Uterus (tissue), 4 donors: ENCODE measurements around the gene PHAF1. TPM values are rescaled to one million over a fixed set of nuclear protein-coding genes. Genes with fewer than 3 reads are reported as not detected.
A peak's percentile ranks its signal among the peaks of the same experiment; 100 is the strongest.

ENCODE experiments used
- DNase-seq, 2 donors: peaks; one replicate each; pipeline ENCODE4 v3.0.0-alpha.2; 2019 to 2020
- H3K27ac ChIP-seq, 2 donors: fragments of 200-600 bp; sonication (generic); 1 replicate in 1 of 2; 2 replicates in 1 of 2; pipeline ENCODE4 v1.5.1; 2016 to 2018
- H3K27me3 ChIP-seq, 2 donors: fragments of 200-600 bp; sonication (generic); one replicate each; pipeline ENCODE4 v1.5.1; 2018 to 2019; ENCODE audit warnings: control low read depth in 1 of 2
- H3K36me3 ChIP-seq, 2 donors: fragments of 200-600 bp; sonication (generic); one replicate each; pipeline ENCODE4 v1.5.1; 2019; ENCODE audit warnings: control low read depth in 1 of 2
- H3K4me1 ChIP-seq, 2 donors: fragments of 200-600 bp; sonication (generic); one replicate each; pipeline ENCODE4 v1.5.1; 2018 to 2019; ENCODE audit warnings: control low read depth in 1 of 2
- H3K4me3 ChIP-seq, 2 donors: fragments of 200-600 bp; sonication (generic); 1 replicate in 1 of 2; 2 replicates in 1 of 2; pipeline ENCODE4 v1.5.1; 2018 to 2019; ENCODE audit warnings: mild to moderate bottlenecking in 1 of 2
- H3K9me3 ChIP-seq, 2 donors: fragments of 200-600 bp; sonication (generic); one replicate each; pipeline ENCODE4 v1.5.1; 2019; ENCODE audit warnings: control low read depth in 1 of 2
- CTCF ChIP-seq, 4 experiments: fragments of 200-600 bp in 2 of 4; fragments of 450-650 bp in 2 of 4; sonication (generic) in 2 of 4; IDR thresholded peaks; one replicate each; pipeline ENCODE4 v1.5.1; 2016 to 2019; ENCODE audit warnings: antibody characterized with exemption in 4 of 4, mild to moderate bottlenecking in 2 of 4, moderate library complexity in 1 of 4
- POLR2A ChIP-seq, 2 donors: fragments of 450-650 bp; IDR thresholded peaks; one replicate each; pipeline ENCODE4 v1.6.1; 2016; ENCODE audit warnings: antibody characterized with exemption in 2 of 2, mild to moderate bottlenecking in 1 of 2, moderate library complexity in 1 of 2
- intact Hi-C: fragments of 100-400 bp; cut with DNase I; formaldehyde crosslinking; loops from one replicate; pipeline ENCODE4 v1.15.1; 2023; ENCODE audit warnings: low total_unique reads
- total RNA-seq, 4 donors: library from RNA; depleted of rRNA in 3 of 4; stranded (reverse); fragments of >200 nt in 3 of 4; gene quantifications; one replicate each; pipeline versions ENCODE4 v1.1.0 to v1.2.4, GENCODE V29; 2014 to 2023
- donor health status: DM: yes; HTN: yes; CAD: no.

PHAF1 gene
- total RNA-seq, 4 donors from 2014 or later, result 12.3 to 27.1 (median 21.1) TPM

GRCh38 chr16:67173808-67174705 is 64.3 kb downstream of the PHAF1 start:
- TF ChIP-seq CTCF (IDR thresholded peaks at IDR 0.05), result peak; percentile 20 to 43 (median 36)
- TF ChIP-seq POLR2A (IDR thresholded peaks at IDR 0.05), result peak; percentile 56
- peak overlapping the region; percentile 73 to 74 for H3K27ac ChIP-seq
- no peaks in the 10 kb centered on the region for H3K9me3 ChIP-seq
- peak; percentile 70 to 76 for DNase-seq
- intact Hi-C loops, result no loop called here
- H3K4me1 ChIP-seq, result peaks cover 0 to 8% of the 10 kb centered on the region in 2 donors
- no peaks in the 10 kb centered on the region for H3K36me3 ChIP-seq
- H3K27me3 ChIP-seq, result no peaks in the 10 kb centered on the region
- peak overlapping the region; percentile 31 to 37 for H3K4me3 ChIP-seq

GRCh38 chr16:67174706-67175231 is 65.0 kb downstream of the PHAF1 start:
- Histone ChIP-seq H3K9me3 (no peaks in the 10 kb centered on the region), H3K36me3 (no peaks in the 10 kb centered on the region), H3K27me3 (no peaks in the 10 kb centered on the region), H3K4me3 (peak overlapping the region; percentile 31 to 37), H3K4me1 (peaks cover 0 to 1% of the 10 kb centered on the region in 2 donors), H3K27ac (peak overlapping the region; percentile 73 to 74)
- TF ChIP-seq CTCF (IDR thresholded peaks at IDR 0.05) (no peak), POLR2A (IDR thresholded peaks at IDR 0.05) (no peak)
- intact Hi-C loops, result no loop called here
- no peak for DNase-seq

- Histone ChIP-seq H3K27ac (no peak overlapping the region), H3K27me3 (no peaks in the 10 kb centered on the region), H3K9me3 (no peaks in the 10 kb centered on the region), H3K36me3 (no peaks in the 10 kb centered on the region), H3K4me3 (no peak overlapping the region), H3K4me1 (no peaks in the 10 kb centered on the region)
- TF ChIP-seq CTCF (IDR thresholded peaks at IDR 0.05), result no peak
- TF ChIP-seq POLR2A (IDR thresholded peaks at IDR 0.05), result no peak
- DNase-seq, result no peak
- intact Hi-C loops, result no loop called here
These were observed 66.9 kb downstream of the PHAF1 start for GRCh38 chr16:67176662-67177061.

GRCh38 chr16:67177743-67178699 is 68.3 kb downstream of the PHAF1 start:
- H3K9me3 ChIP-seq, result no peaks in the 10 kb centered on the region
- peak overlapping the region; percentile 9 to 34 for H3K27ac ChIP-seq
- intact Hi-C loops, result no loop called here
- H3K27me3 ChIP-seq, result no peaks in the 10 kb centered on the region
- DNase-seq, result peak in 1 of 2 donors; percentile 54
- H3K4me3 ChIP-seq, result peak overlapping the region; percentile 20 to 33
- H3K36me3 ChIP-seq, result no peaks in the 10 kb centered on the region
- peak in 1 of 2 donors; percentile 35 for TF ChIP-seq POLR2A (IDR thresholded peaks at IDR 0.05)
- peak in 3 of 4 experiments; percentile 10 to 33 (median 23) for TF ChIP-seq CTCF (IDR thresholded peaks at IDR 0.05)
- no peaks in the 10 kb centered on the region for H3K4me1 ChIP-seq
